Thoracic aorta (tissue), 2 donors: ENCODE results near the gene ADAMTS13. TPM values are rescaled to one million over a fixed set of nuclear protein-coding genes. Genes with fewer than 3 reads are reported as not detected.
"Not testable (repeated sequence)": the region's sequence is repeated elsewhere in the genome, so short reads cannot be mapped to it uniquely, and the experiment has no call there.

Experiments
- ATAC-seq: fragments of 150-250 bp; one replicate; pipeline ENCODE4 v1.8.0; 2017; ENCODE audit warnings: low read depth; ENCODE audit not compliant: insufficient number of reproducible peaks, low FRiP score
- DNase-seq: peaks from one replicate; pipeline ENCODE4 v3.0.0-alpha.2; 2020; ENCODE audit warnings: low spot score
- H3K27ac ChIP-seq, 2 donors: fragments of 200-600 bp; sonication (generic); 1 replicate in 1 of 2; 2 replicates in 1 of 2; pipeline ENCODE4 v1.5.1; 2016; ENCODE audit warnings: mild to moderate bottlenecking in 2 of 2, moderate library complexity in 2 of 2
- H3K27me3 ChIP-seq: fragments of 200-600 bp; sonication (generic); replicated peaks from 2 replicates; pipeline ENCODE4 v1.6.0; 2016; ENCODE audit warnings: mild to moderate bottlenecking; ENCODE audit not compliant: insufficient read depth
- H3K36me3 ChIP-seq: fragments of 200-600 bp; sonication (generic); one replicate; pipeline ENCODE4 v1.5.1; 2016
- H3K4me1 ChIP-seq, 2 donors: fragments of 200-600 bp; sonication (generic); 1 replicate in 1 of 2; 2 replicates in 1 of 2; pipeline versions ENCODE4 v1.5.1 to v1.6.0; 2016; ENCODE audit warnings: low read depth in 2 of 2, mild to moderate bottlenecking in 1 of 2; ENCODE audit not compliant: control insufficient read depth in 1 of 2
- H3K4me3 ChIP-seq: fragments of 200-600 bp; sonication (generic); 2 replicates; pipeline ENCODE4 v1.5.1; 2016; ENCODE audit warnings: mild to moderate bottlenecking
- H3K9me3 ChIP-seq: fragments of 200-600 bp; sonication (generic); 2 replicates; pipeline ENCODE4 v1.5.1; 2016
- total RNA-seq, 2 donors: library from RNA; depleted of rRNA; stranded (reverse); fragments of >200 nt; gene quantifications; one replicate each; pipeline versions ENCODE4 v1.1.0 to v1.2.3, GENCODE V29; 2016
- TF ChIP-seq, protein P1 (sequence below): fragments of 200-600 bp; sonication (generic); IDR thresholded peaks from one replicate; pipeline ENCODE4 v1.5.1; 2019; ENCODE audit warnings: antibody characterized with exemption

The ADAMTS13 gene
- total RNA-seq, 2 donors from 2014 or later = 1.3 to 6.0 TPM

- H3K27me3 ChIP-seq = no peaks in the 10 kb centered on the region
- no peak overlapping the region for H3K4me3 ChIP-seq
- no peaks in the 10 kb centered on the region for H3K9me3 ChIP-seq
- no peak overlapping the region for H3K27ac ChIP-seq
- DNase-seq (no peak), ATAC-seq (no peak)
- H3K36me3 ChIP-seq = no peaks in the 10 kb centered on the region
- H3K4me1 ChIP-seq = no peaks in the 10 kb centered on the region
- TF ChIP-seq, protein P1, sequence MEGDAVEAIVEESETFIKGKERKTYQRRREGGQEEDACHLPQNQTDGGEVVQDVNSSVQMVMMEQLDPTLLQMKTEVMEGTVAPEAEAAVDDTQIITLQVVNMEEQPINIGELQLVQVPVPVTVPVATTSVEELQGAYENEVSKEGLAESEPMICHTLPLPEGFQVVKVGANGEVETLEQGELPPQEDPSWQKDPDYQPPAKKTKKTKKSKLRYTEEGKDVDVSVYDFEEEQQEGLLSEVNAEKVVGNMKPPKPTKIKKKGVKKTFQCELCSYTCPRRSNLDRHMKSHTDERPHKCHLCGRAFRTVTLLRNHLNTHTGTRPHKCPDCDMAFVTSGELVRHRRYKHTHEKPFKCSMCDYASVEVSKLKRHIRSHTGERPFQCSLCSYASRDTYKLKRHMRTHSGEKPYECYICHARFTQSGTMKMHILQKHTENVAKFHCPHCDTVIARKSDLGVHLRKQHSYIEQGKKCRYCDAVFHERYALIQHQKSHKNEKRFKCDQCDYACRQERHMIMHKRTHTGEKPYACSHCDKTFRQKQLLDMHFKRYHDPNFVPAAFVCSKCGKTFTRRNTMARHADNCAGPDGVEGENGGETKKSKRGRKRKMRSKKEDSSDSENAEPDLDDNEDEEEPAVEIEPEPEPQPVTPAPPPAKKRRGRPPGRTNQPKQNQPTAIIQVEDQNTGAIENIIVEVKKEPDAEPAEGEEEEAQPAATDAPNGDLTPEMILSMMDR = no peak
Measured at GRCh38 chr9:133389025-133389557, 33.1 kb upstream of the ADAMTS13 start.

DNA sequence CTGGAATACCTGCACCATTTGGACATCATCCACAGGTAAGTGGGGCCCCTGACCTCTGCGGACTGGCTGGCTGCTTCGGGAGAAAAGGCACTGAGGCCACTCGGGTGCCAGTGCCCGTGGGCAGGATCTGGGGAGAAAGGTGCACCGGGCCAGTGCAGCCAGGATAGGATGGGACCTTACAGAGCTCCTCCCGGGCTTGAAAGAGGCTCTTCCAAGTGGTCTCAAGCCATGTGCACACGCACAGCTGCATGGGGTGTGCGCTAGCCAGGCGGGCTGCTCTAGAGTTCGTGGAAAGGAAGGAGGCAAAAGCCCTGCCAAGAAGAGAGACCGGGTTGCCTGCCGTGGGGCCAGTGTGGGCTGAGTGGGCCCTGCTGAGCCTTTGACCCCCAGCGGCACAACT, 32.6 kb upstream of the ADAMTS13 start:
- TF ChIP-seq, protein P1 = no peak
- Histone ChIP-seq H3K4me1 (no peaks in the 10 kb centered on the region), H3K4me3 (no peak overlapping the region), H3K27ac (no peak overlapping the region), H3K9me3 (no peaks in the 10 kb centered on the region), H3K36me3 (no peaks in the 10 kb centered on the region), H3K27me3 (no peaks in the 10 kb centered on the region)
- DNase-seq (no peak), ATAC-seq (no peak)

DNA sequence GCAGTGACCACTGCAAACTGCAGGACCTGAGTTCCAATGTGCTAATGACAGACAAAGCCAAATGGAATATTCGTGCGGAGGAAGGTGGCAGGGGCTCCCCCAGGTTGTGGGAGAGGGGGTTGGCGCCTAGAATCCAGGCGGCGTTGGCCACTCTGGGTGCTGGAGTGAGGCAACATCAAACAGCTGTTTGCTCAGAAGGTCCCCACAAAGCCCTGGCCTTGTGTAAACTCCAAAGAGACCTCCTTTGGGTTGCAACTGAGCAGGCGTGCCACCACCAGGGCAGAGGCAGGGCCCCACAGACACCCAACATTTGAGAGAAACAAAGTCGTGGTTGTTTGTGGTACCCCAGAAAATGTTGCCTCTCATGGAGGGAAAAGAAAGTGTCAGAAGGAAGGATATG, 31.5 kb upstream of the ADAMTS13 start:
- Histone ChIP-seq H3K4me1 (no peaks in the 10 kb centered on the region), H3K9me3 (no peaks in the 10 kb centered on the region), H3K4me3 (no peak overlapping the region), H3K27ac (no peak overlapping the region), H3K36me3 (no peaks in the 10 kb centered on the region), H3K27me3 (no peaks in the 10 kb centered on the region)
- no peak for ATAC-seq
- TF ChIP-seq, protein P1 = no peak
- no peak for DNase-seq

DNA sequence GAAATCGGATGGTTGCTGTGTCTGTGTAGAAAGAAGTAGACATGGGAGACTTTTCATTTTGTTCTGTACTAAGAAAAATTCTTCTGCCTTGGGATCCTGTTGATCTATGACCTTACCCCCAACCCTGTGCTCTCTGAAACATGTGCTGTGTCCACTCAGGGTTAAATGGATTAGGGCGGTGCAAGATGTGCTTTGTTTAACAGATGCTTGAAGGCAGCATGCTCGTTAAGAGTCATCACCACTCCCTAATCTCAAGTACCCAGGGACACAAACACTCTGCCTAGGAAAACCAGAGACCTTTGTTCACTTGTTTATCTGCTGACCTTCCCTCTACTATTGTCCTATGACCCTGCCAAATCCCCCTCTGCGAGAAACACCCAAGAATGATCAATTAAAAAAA, 30.7 kb upstream of the ADAMTS13 start:
- H3K36me3 ChIP-seq, H3K4me3 ChIP-seq, DNase-seq, H3K27ac ChIP-seq, ATAC-seq, H3K9me3 ChIP-seq, H3K4me1 ChIP-seq, H3K27me3 ChIP-seq: not testable (repeated sequence)

DNA sequence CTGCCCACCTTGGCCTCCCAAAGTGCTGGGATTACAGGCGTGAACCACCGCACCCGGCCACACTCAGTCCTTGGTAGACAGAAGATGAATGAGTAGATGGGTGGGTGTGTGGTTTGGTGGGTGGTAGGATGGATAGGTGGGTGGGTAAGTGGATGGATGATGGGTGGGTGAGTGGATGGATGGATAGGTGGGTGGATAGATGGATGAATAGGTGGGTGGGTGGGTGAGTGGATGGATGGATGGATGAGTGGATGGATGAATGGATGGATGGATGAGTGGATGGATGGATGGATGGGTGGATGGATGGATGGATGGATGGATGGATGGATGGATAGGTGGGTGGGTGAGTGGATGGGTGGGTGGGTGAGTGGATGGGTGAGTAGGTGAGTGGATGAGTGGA, 29.9 kb upstream of the ADAMTS13 start:
- H3K4me3 ChIP-seq, H3K36me3 ChIP-seq, H3K27me3 ChIP-seq, ATAC-seq, DNase-seq, H3K9me3 ChIP-seq, H3K4me1 ChIP-seq, H3K27ac ChIP-seq: not testable (repeated sequence)

DNA sequence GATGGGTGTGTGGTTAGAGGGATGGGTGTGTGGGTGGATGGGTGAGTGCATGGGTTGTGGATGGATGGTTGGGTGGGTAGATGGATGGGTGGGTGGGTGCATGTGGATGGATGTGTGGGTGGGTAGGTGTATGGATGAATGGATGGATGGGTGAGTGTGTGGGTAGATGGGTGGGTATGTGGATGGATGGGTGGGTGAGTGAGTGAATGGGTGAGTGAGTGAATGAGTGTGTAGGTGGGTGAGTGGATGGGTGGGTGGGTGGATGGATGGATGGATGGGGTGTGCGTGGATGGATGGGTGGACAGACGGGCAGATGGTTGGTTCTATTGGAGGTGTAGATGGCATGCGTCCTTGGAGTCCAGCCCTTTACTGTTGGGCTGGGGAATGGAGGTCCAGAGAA, 28.8 kb upstream of the ADAMTS13 start:
- Histone ChIP-seq H3K27ac (no peak overlapping the region), H3K9me3 (no peaks in the 10 kb centered on the region), H3K4me3 (no peak overlapping the region), H3K27me3 (no peaks in the 10 kb centered on the region), H3K4me1 (no peaks in the 10 kb centered on the region), H3K36me3 (no peaks in the 10 kb centered on the region)
- DNase-seq (no peak), ATAC-seq (no peak)
- TF ChIP-seq, protein P1 = no peak
